Activated CD8-positive, alpha-beta memory T cell treated with anti-CD3 and anti-CD28 coated beads, Interleukin-2, amount 10 ng/mL, durations not matched to agents 7 days and 5 days (primary cell): ENCODE data around the gene POLA1. TPM values are rescaled to one million over a fixed set of nuclear protein-coding genes. Genes with fewer than 3 reads are reported as not detected.

Source experiments
- ATAC-seq: fragments of 150-1000 bp; cut with Tn5 transposase; one replicate; pipeline ENCODE4 v1.10.0; 2021; ENCODE audit warnings: moderate library complexity
- CTCF ChIA-PET: fragments of 350-600 bp; sonication (Branson Sonifier 250); formaldehyde crosslinking; loops from one replicate; lab custom pipeline; 2021; ENCODE audit warnings: antibody characterized with exemption; lab: Charles Lee
- DNase-seq: peaks from one replicate; pipeline ENCODE4 v3.0.0-alpha.2; 2020
- H3K27ac Mint-ChIP-seq: one replicate; pipeline ENCODE4 v1.8.0; 2021; ENCODE audit warnings: mild to moderate bottlenecking, mixed read lengths
- H3K27me3 Mint-ChIP-seq: one replicate; pipeline ENCODE4 v1.8.0; 2021; ENCODE audit warnings: mixed read lengths
- H3K36me3 Mint-ChIP-seq: one replicate; pipeline ENCODE4 v1.8.0; 2021; ENCODE audit warnings: mild to moderate bottlenecking, mixed read lengths
- H3K4me1 Mint-ChIP-seq: one replicate; pipeline ENCODE4 v1.8.0; 2021; ENCODE audit warnings: mixed read lengths
- H3K4me3 Mint-ChIP-seq: one replicate; pipeline ENCODE4 v1.8.0; 2021; ENCODE audit warnings: mild to moderate bottlenecking, moderate library complexity, mixed read lengths
- H3K9me3 Mint-ChIP-seq: one replicate; pipeline ENCODE4 v1.8.0; 2022; ENCODE audit warnings: low read depth, mixed read lengths
- total RNA-seq, 2 experiments: library from RNA; stranded (reverse); gene quantifications; one replicate each; pipeline ENCODE4 v1.2.3, GENCODE V29; 2021

The POLA1 gene
- total RNA-seq, 2 experiments from 2014 or later: 35.7 to 36.5 TPM

DNA sequence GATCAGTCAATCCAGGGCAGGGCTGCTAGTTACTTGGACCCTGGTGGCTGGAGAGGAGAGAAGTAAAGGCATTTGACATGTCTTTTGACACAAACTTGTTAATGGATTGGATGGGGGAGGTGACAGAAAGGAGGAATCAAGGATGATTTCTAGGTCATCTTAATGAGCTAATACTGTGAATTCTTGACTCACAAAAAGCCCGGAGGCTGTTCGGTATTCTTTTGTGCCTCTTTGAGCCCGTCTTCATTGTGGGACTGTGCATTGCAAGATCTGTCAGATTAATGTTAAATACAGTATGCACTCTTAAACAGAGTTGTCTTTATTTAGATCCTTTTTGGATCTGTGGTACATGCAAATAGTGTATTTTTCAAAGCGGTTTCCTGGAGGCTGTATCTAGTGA is 25.1 kb downstream of the POLA1 start:
- Mint-ChIP-seq H3K4me3 (no peak overlapping the region), H3K27ac (peak overlapping the region; percentile 5), H3K4me1 (no peaks in the 10 kb centered on the region), H3K9me3 (no peaks in the 10 kb centered on the region), H3K36me3 (peaks cover 48% of the 10 kb centered on the region), H3K27me3 (no peaks in the 10 kb centered on the region)
- DNase-seq: no peak
- ATAC-seq: no peak
- CTCF ChIA-PET: no interaction called here

DNA sequence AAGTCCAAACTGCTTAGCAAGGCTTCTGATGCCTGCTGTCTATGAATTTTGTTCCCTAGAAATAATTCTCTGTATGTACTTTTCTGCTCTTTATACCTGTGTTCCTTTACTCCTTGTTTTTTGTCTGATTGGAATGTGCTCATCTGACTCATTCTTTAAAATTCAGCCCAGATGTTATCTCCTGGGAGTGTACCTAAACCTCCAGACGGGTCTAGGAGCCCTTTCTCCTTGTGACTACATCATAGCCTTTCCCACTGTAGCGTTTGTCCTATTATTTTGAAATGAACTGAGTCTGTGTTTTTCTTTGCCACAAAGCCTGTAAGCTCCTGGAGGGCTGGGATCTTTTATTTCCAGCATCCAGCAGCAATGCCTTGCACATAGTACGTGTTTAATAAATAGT is 26.3 kb downstream of the POLA1 start:
- Mint-ChIP-seq H3K4me3 (no peak overlapping the region), H3K36me3 (peaks cover 51% of the 10 kb centered on the region), H3K9me3 (no peaks in the 10 kb centered on the region), H3K27ac (no peak overlapping the region), H3K27me3 (no peaks in the 10 kb centered on the region), H3K4me1 (no peaks in the 10 kb centered on the region)
- CTCF ChIA-PET: no interaction called here
- DNase-seq: no peak
- no peak for ATAC-seq

DNA sequence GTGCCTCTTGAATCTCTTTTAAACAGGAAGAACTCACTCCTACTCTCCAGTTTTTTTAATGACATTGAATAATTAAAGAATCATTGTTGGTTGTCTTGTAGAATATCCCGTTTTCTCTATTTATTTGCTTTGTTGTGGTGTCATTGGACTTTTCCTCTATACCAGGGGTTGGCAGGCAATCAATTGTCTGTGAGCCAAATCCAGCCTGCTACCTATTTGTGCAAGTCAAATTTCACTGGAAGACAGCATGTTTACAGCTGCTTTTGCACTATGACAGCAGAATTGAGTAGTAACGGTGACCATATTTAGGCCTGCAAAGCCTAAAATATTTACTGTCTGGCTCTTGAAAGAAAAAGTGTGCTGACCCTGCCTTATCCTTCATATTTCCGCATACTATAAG is 34.8 kb downstream of the POLA1 start:
- Mint-ChIP-seq H3K36me3 (peaks cover 30% of the 10 kb centered on the region), H3K27ac (no peak overlapping the region), H3K27me3 (no peaks in the 10 kb centered on the region), H3K4me3 (no peak overlapping the region), H3K9me3 (no peaks in the 10 kb centered on the region), H3K4me1 (no peaks in the 10 kb centered on the region)
- CTCF ChIA-PET: no interaction called here
- ATAC-seq: no peak
- DNase-seq: no peak

DNA sequence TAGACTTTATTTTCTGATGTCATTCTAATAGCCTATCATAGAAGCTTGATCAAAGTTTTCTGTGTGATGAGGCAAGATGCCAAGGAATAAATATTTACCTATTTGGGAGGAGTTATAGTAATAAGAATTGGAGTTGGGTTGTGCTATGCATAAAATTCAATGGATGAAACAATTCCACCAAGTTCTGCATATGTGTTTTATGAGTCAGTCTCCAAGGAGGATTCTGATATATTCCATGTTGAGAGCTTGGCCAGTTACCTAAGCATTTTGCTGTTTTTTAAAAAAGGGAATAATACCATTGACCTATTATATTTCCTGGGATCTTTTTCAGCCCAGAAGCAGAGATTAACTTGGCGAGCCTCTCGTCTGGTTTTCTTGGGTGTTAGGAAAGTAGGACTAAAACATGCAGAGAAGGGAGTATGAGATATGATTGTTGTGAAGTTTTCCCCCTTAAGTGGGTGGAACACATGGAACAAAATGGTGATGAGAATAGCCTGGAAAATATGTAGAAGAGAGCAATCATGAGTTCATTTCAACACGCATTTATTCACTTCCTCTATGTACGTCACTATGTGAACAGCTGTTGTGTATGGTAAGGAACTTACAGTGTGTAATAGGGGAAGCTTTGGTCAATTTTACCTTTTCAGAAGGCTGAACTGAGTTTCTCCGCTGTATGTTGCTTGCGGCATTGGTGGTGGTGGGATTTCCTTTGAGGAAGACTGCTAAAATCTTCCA is 39.2 kb downstream of the POLA1 start:
- CTCF ChIA-PET: no interaction called here
- H3K4me1 Mint-ChIP-seq: no peaks in the 10 kb centered on the region
- no peaks in the 10 kb centered on the region for H3K27me3 Mint-ChIP-seq
- ATAC-seq (no peak), DNase-seq (no peak)
- no peak overlapping the region for H3K4me3 Mint-ChIP-seq
- no peaks in the 10 kb centered on the region for H3K9me3 Mint-ChIP-seq
- no peak overlapping the region for H3K27ac Mint-ChIP-seq
- H3K36me3 Mint-ChIP-seq: peaks cover 17% of the 10 kb centered on the region

DNA sequence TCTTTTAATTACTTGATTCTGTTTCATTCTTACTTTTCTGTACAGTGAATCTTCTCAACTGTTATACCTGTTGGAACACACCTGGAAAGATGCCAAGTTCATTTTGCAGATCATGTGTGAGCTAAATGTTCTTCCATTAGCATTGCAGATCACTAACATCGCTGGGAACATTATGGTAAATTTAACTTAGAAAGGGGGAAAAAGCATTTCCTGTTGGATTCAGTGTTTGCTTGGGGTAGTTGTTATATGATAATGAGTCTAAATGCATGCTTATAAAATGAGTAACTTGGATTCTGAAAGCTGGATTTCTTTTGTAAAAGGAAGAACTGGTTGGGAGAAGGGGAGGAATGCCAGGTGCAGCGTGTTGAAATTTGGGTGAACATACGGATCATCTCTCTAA is 47.6 kb downstream of the POLA1 start:
- H3K9me3 Mint-ChIP-seq: no peaks in the 10 kb centered on the region
- H3K4me3 Mint-ChIP-seq: no peak overlapping the region
- no peak for ATAC-seq
- CTCF ChIA-PET: no interaction called here
- H3K4me1 Mint-ChIP-seq: no peaks in the 10 kb centered on the region
- no peak overlapping the region for H3K27ac Mint-ChIP-seq
- DNase-seq: no peak
- H3K27me3 Mint-ChIP-seq: no peaks in the 10 kb centered on the region
- H3K36me3 Mint-ChIP-seq: peaks cover 17% of the 10 kb centered on the region

DNA sequence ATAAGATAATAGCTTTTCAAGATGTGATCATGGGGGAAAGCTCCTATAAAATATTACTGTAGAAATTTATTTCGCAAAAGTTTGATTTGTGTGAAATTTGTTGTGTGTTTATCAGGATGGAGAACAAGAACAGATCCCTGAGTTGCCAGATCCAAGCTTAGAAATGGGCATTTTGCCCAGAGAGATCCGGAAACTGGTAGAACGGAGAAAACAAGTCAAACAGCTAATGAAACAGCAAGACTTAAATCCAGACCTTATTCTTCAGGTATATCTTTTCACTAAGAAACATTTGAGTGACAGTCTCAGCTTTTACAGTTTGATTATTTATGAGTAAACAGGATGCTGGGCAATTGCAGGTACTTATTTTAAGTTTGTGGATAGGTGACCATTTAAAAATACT is 54.5 kb downstream of the POLA1 start:
- Mint-ChIP-seq H3K9me3 (no peaks in the 10 kb centered on the region), H3K27ac (no peak overlapping the region), H3K36me3 (peaks cover 14% of the 10 kb centered on the region), H3K27me3 (no peaks in the 10 kb centered on the region), H3K4me3 (no peak overlapping the region), H3K4me1 (no peaks in the 10 kb centered on the region)
- CTCF ChIA-PET: no interaction called here
- ATAC-seq: no peak
- no peak for DNase-seq

DNA sequence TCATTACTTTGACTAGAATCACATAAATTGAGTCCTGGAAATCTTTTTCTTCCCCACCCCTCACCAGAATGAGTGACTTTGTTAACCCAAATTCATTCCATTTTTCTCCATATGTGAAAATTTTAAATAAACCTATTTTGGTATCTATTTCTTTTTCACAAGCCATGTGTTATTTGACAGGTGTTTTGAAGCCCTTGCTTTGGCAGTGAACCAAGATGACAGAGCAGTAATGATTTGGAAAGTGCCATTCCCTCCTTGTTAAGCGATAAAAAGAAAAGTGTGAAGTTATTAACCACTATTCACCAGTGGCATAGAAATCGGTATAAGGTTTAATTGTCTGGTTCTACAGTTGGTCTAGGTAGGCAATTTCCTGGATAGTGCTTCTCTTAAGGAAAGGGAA is 66.1 kb downstream of the POLA1 start:
- DNase-seq: no peak
- CTCF ChIA-PET: no interaction called here
- no peak for ATAC-seq
- Mint-ChIP-seq H3K9me3 (no peaks in the 10 kb centered on the region), H3K27ac (no peak overlapping the region), H3K27me3 (no peaks in the 10 kb centered on the region), H3K4me1 (peaks cover 19% of the 10 kb centered on the region), H3K36me3 (peaks cover 46% of the 10 kb centered on the region), H3K4me3 (no peak overlapping the region)

DNA sequence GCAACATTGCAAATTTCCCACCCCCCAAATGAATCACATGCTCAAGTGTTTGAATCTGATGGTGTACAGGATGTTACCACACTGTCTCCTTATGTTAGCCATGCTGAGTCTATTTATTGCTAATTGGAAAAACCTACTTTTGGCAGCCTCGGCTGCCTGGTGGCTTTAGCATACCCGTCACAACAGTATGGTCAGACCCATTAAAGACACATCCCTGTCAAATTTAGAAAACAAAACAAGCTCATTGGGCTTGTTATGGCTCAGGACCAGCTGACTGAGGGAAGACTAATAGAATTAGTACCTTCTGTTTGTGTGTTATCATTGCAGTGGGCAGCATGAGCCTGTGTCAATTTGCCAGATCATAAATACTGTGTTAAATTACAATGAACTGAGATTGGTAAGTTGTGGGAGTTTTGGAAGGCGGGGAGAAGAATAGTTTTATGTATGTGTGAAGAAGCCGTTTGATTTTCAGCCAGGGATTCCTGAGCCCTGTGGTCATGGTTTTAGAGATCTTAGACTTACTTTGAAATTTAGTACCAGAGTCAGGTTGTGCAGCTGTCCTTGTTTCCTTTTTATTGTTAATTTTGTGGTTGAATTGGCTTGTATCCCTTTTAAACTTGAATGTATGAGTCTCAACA is 66.8 kb downstream of the POLA1 start:
- Mint-ChIP-seq H3K9me3 (no peaks in the 10 kb centered on the region), H3K27me3 (no peaks in the 10 kb centered on the region), H3K36me3 (peaks cover 48% of the 10 kb centered on the region), H3K27ac (no peak overlapping the region), H3K4me3 (no peak overlapping the region), H3K4me1 (peaks cover 19% of the 10 kb centered on the region)
- CTCF ChIA-PET: no interaction called here
- ATAC-seq: no peak
- no peak for DNase-seq

DNA sequence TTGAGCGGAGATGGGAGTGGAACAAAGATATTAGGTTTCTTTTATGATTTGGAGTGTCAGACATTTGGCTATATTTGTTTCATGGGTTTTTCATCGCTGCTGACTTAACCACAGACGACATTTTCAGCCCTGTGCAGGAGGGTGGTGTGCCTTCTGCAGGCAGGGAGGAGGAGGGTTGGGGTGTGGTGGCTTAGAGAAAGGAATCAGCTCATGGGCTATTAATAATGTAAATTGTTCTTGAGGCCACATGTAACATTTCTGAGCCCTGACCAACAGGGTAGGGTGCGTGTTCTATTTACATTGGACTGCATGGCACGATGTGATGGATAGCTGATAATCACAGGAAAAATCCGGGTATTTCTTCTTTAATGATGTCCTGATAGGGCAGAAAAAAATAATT is 67.6 kb downstream of the POLA1 start:
- no peaks in the 10 kb centered on the region for H3K27me3 Mint-ChIP-seq
- no peak for ATAC-seq
- no peaks in the 10 kb centered on the region for H3K9me3 Mint-ChIP-seq
- no peak for DNase-seq
- peaks cover 19% of the 10 kb centered on the region for H3K4me1 Mint-ChIP-seq
- H3K36me3 Mint-ChIP-seq: peaks cover 54% of the 10 kb centered on the region
- H3K27ac Mint-ChIP-seq: no peak overlapping the region
- CTCF ChIA-PET: no interaction called here
- no peak overlapping the region for H3K4me3 Mint-ChIP-seq

DNA sequence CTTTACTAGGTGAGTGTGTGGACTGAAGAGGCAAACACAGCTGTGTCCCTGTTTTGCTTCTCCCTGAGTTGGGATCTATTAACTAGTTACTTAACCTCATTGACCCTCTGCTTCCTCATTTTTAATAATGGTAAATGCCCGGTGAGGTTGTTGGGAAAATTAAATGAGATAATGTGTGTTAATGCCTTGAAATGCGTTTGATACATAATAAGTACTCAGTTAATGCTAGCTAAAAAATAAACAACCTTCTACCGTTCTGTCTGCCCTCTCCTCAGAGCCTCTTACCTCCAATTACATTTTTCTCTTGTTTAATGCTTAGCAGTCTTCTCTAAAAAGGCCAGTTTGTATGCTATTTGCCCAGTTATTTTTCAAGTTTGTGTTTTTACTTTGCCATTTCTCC is 70.3 kb downstream of the POLA1 start:
- H3K4me3 Mint-ChIP-seq: no peak overlapping the region
- H3K4me1 Mint-ChIP-seq: peaks cover 19% of the 10 kb centered on the region
- peak overlapping the region; percentile 47 for H3K27ac Mint-ChIP-seq

DNA sequence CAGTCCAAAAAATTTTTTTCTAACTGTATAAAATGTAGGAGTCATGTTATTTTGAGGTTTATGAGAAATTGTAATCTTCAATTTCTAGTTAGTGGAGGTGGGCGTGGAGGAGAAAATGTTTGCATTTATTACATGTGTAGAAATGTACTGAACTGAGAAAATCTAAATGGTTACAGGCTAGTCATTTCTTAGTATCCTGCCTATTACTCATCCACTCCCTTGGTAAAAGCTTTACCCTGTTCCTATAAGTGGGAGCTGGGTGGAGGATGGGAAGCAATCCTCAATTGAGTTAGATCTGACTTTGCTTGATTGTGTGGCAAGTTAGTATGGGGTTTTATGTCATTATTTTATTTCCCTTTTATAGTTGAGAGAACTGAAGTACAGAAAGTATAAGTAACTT is 73.8 kb downstream of the POLA1 start:
- ATAC-seq (no peak), DNase-seq (no peak)
- Mint-ChIP-seq H3K36me3 (peaks cover 44% of the 10 kb centered on the region), H3K9me3 (no peaks in the 10 kb centered on the region), H3K4me1 (no peaks in the 10 kb centered on the region), H3K4me3 (no peak overlapping the region), H3K27me3 (no peaks in the 10 kb centered on the region), H3K27ac (no peak overlapping the region)
- CTCF ChIA-PET: no interaction called here

More for the DNA sequence above, 70.3 kb downstream of the POLA1 start:
- CTCF ChIA-PET: no interaction called here
- peaks cover 60% of the 10 kb centered on the region for H3K36me3 Mint-ChIP-seq
- ATAC-seq (no peak), DNase-seq (no peak)
- H3K9me3 Mint-ChIP-seq: no peaks in the 10 kb centered on the region
- H3K27me3 Mint-ChIP-seq: no peaks in the 10 kb centered on the region

DNA sequence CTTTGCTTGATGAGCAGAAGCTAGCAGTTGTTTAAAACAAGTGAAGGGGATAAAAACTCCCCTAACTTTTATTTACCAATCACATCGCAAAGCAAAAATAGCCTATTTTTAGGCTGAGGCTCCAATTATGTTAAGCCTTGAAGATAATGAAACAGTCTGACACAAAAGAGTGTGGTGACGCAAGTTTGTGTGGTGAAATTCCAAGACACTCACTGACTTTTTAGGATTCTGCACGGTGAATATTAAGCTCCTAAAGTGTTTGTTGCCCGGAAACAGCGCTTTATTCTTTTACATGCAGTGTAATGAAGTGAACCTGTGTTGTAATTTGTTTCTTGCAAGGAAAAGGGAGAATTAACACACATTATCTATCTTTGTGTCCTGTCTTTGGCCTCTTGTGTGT is 74.8 kb downstream of the POLA1 start:
- H3K36me3 Mint-ChIP-seq: peaks cover 38% of the 10 kb centered on the region
- no peak overlapping the region for H3K4me3 Mint-ChIP-seq
- no peaks in the 10 kb centered on the region for H3K4me1 Mint-ChIP-seq
- no peak overlapping the region for H3K27ac Mint-ChIP-seq
- CTCF ChIA-PET: no interaction called here
- no peak for DNase-seq
- H3K27me3 Mint-ChIP-seq: no peaks in the 10 kb centered on the region
- ATAC-seq: no peak
- no peaks in the 10 kb centered on the region for H3K9me3 Mint-ChIP-seq

DNA sequence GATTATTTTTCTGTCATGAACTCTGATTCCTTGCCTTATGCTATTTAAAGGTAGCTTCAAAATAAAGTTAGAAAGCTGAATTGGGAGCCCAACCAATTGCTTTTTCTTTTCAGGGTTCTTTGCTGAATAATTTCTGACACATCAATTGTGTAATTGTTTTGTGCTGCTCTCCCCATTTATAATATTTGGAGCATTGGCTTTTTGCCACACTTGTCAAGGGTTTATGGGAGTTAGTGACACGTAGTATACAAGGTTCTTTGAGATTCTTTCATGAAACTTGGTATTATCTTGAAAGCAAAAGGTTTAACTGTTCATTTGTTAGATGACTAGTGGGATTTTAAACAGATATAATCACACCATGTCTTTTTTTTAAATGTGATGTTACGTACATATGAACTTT is 80.9 kb downstream of the POLA1 start:
- ATAC-seq: no peak
- H3K27ac Mint-ChIP-seq: no peak overlapping the region
- no peaks in the 10 kb centered on the region for H3K9me3 Mint-ChIP-seq
- CTCF ChIA-PET: no interaction called here
- no peaks in the 10 kb centered on the region for H3K27me3 Mint-ChIP-seq
- DNase-seq: no peak
- peaks cover 25% of the 10 kb centered on the region for H3K36me3 Mint-ChIP-seq
- no peak overlapping the region for H3K4me3 Mint-ChIP-seq
- H3K4me1 Mint-ChIP-seq: peaks cover 16% of the 10 kb centered on the region

DNA sequence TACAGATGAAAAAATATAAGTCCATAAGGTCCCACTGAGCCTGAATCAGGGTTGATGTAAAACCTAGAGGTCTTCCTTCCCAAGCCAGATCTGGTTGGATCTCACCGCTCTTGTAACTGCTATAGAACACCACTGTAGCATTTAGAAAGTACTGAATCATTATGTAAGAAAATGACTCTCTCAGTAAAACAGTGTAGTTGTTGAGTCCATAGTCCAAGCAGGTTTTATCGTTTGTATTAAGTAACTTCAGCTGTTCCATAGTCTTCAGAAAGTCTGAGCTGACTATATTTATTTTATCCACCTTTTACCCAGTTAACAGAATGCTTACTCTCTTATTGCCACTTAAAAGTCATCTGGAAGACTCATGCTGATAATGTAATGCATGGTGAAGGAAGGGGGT is 82.2 kb downstream of the POLA1 start:
- Mint-ChIP-seq H3K27ac (no peak overlapping the region), H3K4me1 (peaks cover 16% of the 10 kb centered on the region), H3K27me3 (no peaks in the 10 kb centered on the region), H3K36me3 (peaks cover 21% of the 10 kb centered on the region), H3K9me3 (no peaks in the 10 kb centered on the region), H3K4me3 (no peak overlapping the region)
- no peak for ATAC-seq
- CTCF ChIA-PET: no interaction called here
- no peak for DNase-seq
